Naive thymus-derived CD4-positive, alpha-beta T cell (primary cell): Measurements from ENCODE around the gene PCMT1. TPM values are rescaled to one million over a fixed set of nuclear protein-coding genes. Genes with fewer than 3 reads are reported as not detected.
A peak's percentile ranks its signal among the peaks of the same experiment; 100 is the strongest.
"Not testable (repeated sequence)": the region's sequence is repeated elsewhere in the genome, so short reads cannot be mapped to it uniquely, and the experiment has no call there.

Experiments used
- ATAC-seq: fragments of 150-1000 bp; cut with Tn5 transposase; 2 replicates; pipeline ENCODE4 v1.10.0; 2021; ENCODE audit warnings: mild to moderate bottlenecking, moderate library complexity
- CTCF ChIA-PET: fragments of 350-600 bp; sonication (Branson Sonifier 250); formaldehyde crosslinking; loops from one replicate; lab custom pipeline; 2021; ENCODE audit warnings: antibody characterized with exemption; lab: Charles Lee
- POLR2A ChIA-PET: fragments of 350-600 bp; sonication (Branson Sonifier 250); formaldehyde crosslinking; loops from one replicate; lab custom pipeline; 2021; ENCODE audit warnings: antibody characterized with exemption, inconsistent platforms; lab: Charles Lee
- DNase-seq, 9 donors: peaks; one replicate each; pipeline versions ENCODE4 v3.0.0 to v3.0.0-alpha.2; 2020 to 2022; ENCODE audit warnings: mixed read lengths in 1 of 9
- H3K27ac ChIP-seq: one replicate; pipeline ENCODE4 v1.7.0; 2013; ENCODE audit warnings: mild to moderate bottlenecking, low read depth, low read length, moderate library complexity
- H3K27me3 ChIP-seq, 2 donors: one replicate each; pipeline ENCODE4 v1.7.0; 2013; ENCODE audit warnings: low read length in 2 of 2, mild to moderate bottlenecking in 2 of 2, moderate library complexity in 2 of 2; ENCODE audit not compliant: control insufficient read depth in 2 of 2, insufficient read depth in 2 of 2
- H3K36me3 ChIP-seq, 3 experiments: 1 replicate in 2 of 3; 2 replicates in 1 of 3; pipeline ENCODE4 v1.7.0; 2013; ENCODE audit warnings: low read length in 3 of 3, mild to moderate bottlenecking in 3 of 3, moderate library complexity in 1 of 3; ENCODE audit not compliant: insufficient read depth in 3 of 3, control insufficient read depth in 2 of 3
- H3K4me1 ChIP-seq, 2 donors: one replicate each; pipeline ENCODE4 v1.7.0; 2013; ENCODE audit warnings: low read length in 2 of 2, mild to moderate bottlenecking in 2 of 2, moderate library complexity in 1 of 2; ENCODE audit not compliant: control insufficient read depth in 2 of 2, insufficient read depth in 2 of 2
- H3K4me3 ChIP-seq: 2 replicates; pipeline ENCODE4 v1.7.0; 2013; ENCODE audit warnings: mild to moderate bottlenecking, low read length
- H3K9me3 ChIP-seq, 3 experiments: 1 replicate in 2 of 3; 2 replicates in 1 of 3; pipeline ENCODE4 v1.7.0; 2013; ENCODE audit warnings: low read length in 3 of 3; ENCODE audit not compliant: control insufficient read depth in 2 of 3
- H3K27ac Mint-ChIP-seq, 9 donors: one replicate each; pipeline ENCODE4 v1.8.0; 2020 to 2022; ENCODE audit warnings: mixed read lengths in 9 of 9, mild to moderate bottlenecking in 8 of 9, moderate library complexity in 5 of 9, inconsistent platforms in 2 of 9
- H3K27me3 Mint-ChIP-seq, 5 donors: one replicate each; pipeline ENCODE4 v1.8.0; 2021 to 2022; ENCODE audit warnings: mixed read lengths in 5 of 5, mild to moderate bottlenecking in 1 of 5
- H3K36me3 Mint-ChIP-seq, 5 donors: one replicate each; pipeline ENCODE4 v1.8.0; 2020 to 2022; ENCODE audit warnings: mixed read lengths in 5 of 5, mild to moderate bottlenecking in 3 of 5, inconsistent platforms in 1 of 5
- H3K4me1 Mint-ChIP-seq, 7 donors: one replicate each; pipeline ENCODE4 v1.8.0; 2020 to 2022; ENCODE audit warnings: mixed read lengths in 7 of 7, mild to moderate bottlenecking in 3 of 7, inconsistent platforms in 1 of 7
- H3K4me3 Mint-ChIP-seq, 10 donors: one replicate each; pipeline ENCODE4 v1.8.0; 2020 to 2022; ENCODE audit warnings: mild to moderate bottlenecking in 10 of 10, mixed read lengths in 10 of 10, moderate library complexity in 6 of 10, inconsistent platforms in 2 of 10
- H3K9me3 Mint-ChIP-seq, 11 donors: one replicate each; pipeline ENCODE4 v1.8.0; 2020 to 2022; ENCODE audit warnings: mixed read lengths in 11 of 11, mild to moderate bottlenecking in 4 of 11, inconsistent platforms in 1 of 11, moderate library complexity in 1 of 11
- intact Hi-C, 2 donors: fragments of 100-400 bp; cut with micrococcal nuclease; formaldehyde crosslinking; loops; one replicate each; pipeline ENCODE4 v1.15.1; 2023
- polyA plus RNA-seq, 2 donors: library from polyadenylated mRNA; unstranded; fragments of 300-500 nt; fragmentation: Illumina TruSeq; gene quantifications; one replicate each; pipeline ENCODE4 v1.2.3, GENCODE V29; 2021
- total RNA-seq, 6 experiments: library from RNA in 5 of 6; stranded (reverse) in 5 of 6; gene quantifications; 1 replicate in 5 of 6; 2 replicates in 1 of 6; pipeline ENCODE4 v1.2.3 and lab custom pipeline; 2021 to 2026

The PCMT1 gene
- total and polyA plus RNA-seq, 7 experiments from 2014 or later = 26.6 to 135 (median 51.9) TPM

GRCh38 chr6:149842331-149842730 lies 92.8 kb downstream of the PCMT1 start:
- no peaks in the 10 kb centered on the region for H3K9me3 ChIP-seq
- H3K36me3 ChIP-seq = no peaks in the 10 kb centered on the region
- DNase-seq = no peak
- Mint-ChIP-seq H3K27ac (no peak overlapping the region), H3K9me3 (no peaks in the 10 kb centered on the region), H3K4me1 (no peaks in the 10 kb centered on the region), H3K27me3 (peaks cover 0 to 18% (median 4%) of the 10 kb centered on the region in 5 donors), H3K4me3 (no peak overlapping the region), H3K36me3 (peaks cover 0 to 4% (median 0%) of the 10 kb centered on the region in 5 donors)
- H3K27me3 ChIP-seq = peaks cover 0 to 3% of the 10 kb centered on the region in 2 donors
- intact Hi-C loops = no loop called here
- no peak overlapping the region for H3K4me3 ChIP-seq
- H3K27ac ChIP-seq = no peak overlapping the region
- POLR2A ChIA-PET = no interaction called here
- no peak for ATAC-seq
- no peaks in the 10 kb centered on the region for H3K4me1 ChIP-seq
- CTCF ChIA-PET = interaction anchor here (0.7 kb wide), 1 partner anchor 174 kb away, joined by 3 read pairs; no protein-coding TSS in a partner anchor

DNA sequence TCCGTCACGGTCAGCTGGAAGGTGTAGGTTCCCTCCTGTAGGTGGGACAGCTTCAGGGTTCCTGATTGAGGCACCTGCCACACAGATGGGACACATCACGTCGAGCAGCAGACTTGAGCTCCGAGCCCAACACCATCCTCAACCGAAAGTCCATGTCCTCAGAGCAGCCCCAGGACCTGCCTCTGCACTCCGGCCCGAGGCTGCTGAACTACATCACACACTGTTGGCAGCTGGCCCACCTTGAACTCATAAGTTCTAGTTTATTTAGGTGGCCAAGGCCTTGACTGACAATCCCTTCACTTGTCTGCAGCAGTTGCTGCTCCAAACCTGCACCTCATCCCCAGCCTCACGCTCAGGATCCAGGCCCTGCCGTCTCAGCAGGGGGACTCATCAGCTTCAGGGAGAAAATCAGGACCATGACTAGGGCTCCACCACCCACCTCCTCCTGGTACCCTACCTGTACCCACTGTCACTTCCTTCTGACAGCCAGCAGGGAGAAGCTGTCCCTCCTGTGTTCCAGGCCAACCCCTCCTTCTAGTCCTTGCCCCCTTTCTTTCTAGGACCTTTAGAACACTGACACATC lies 93.6 kb downstream of the PCMT1 start:
- H3K27me3 ChIP-seq = peaks cover 0 to 3% of the 10 kb centered on the region in 2 donors
- no peaks in the 10 kb centered on the region for H3K36me3 ChIP-seq
- no peak overlapping the region for H3K27ac ChIP-seq
- H3K4me3 ChIP-seq = no peak overlapping the region
- Mint-ChIP-seq H3K4me3 (no peak overlapping the region), H3K27ac (no peak overlapping the region), H3K9me3 (no peaks in the 10 kb centered on the region), H3K4me1 (no peaks in the 10 kb centered on the region), H3K36me3 (peaks cover 0 to 4% (median 0%) of the 10 kb centered on the region in 5 donors), H3K27me3 (peaks cover 0 to 18% (median 4%) of the 10 kb centered on the region in 5 donors)
- intact Hi-C loops = no loop called here
- DNase-seq (no peak), ATAC-seq (no peak)
- ChIA-PET CTCF (no interaction called here), POLR2A (interaction anchor here (0.5 kb wide), 1 partner anchor 818 kb away, joined by 3 read pairs; no protein-coding TSS in a partner anchor)
- H3K4me1 ChIP-seq = no peaks in the 10 kb centered on the region
- H3K9me3 ChIP-seq = no peaks in the 10 kb centered on the region

DNA sequence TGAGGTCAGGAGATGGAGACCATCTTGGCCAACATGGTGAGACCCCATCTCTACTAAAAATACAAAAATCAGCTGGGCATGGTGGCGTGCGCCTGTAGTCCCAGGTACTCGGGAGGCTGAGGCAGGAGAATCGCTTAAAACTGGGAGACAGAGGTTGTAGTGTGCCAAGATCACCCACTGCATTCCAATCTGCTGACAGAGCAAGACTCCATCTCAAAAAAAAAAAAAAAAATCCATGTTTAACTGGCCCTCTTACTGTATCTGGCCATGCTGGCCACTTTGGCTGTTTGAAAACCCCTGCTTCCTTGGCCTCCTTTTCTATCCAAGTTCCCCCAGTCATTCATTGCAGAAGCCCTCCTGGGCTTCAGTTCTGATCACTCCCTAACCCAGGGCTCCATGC lies 94.5 kb downstream of the PCMT1 start:
- H3K36me3 Mint-ChIP-seq, H3K9me3 ChIP-seq, H3K27me3 ChIP-seq, H3K4me1 Mint-ChIP-seq, intact Hi-C loops, H3K27ac ChIP-seq, H3K9me3 Mint-ChIP-seq, H3K4me3 ChIP-seq, POLR2A ChIA-PET, H3K4me3 Mint-ChIP-seq, ATAC-seq, DNase-seq, H3K4me1 ChIP-seq, H3K27ac Mint-ChIP-seq, H3K36me3 ChIP-seq: not testable (repeated sequence)
- CTCF ChIA-PET = interaction anchor here (1.1 to 1.2 kb wide), 2 partner anchors 13 to 20 kb away, joined by 3 to 5 read pairs; partner anchors contain the start of gene LRP11
- H3K27me3 Mint-ChIP-seq = peaks cover 0 to 15% (median 2%) of the 10 kb centered on the region in 5 donors

- Mint-ChIP-seq H3K27ac (no peak overlapping the region), H3K27me3 (peaks cover 0 to 12% (median 0%) of the 10 kb centered on the region in 5 donors), H3K36me3 (peaks cover 0 to 4% (median 0%) of the 10 kb centered on the region in 5 donors), H3K9me3 (no peaks in the 10 kb centered on the region), H3K4me3 (no peak overlapping the region), H3K4me1 (no peaks in the 10 kb centered on the region)
- ChIA-PET POLR2A (no interaction called here), CTCF (interaction anchor here (1.1 to 1.2 kb wide), 2 partner anchors 13 to 20 kb away, joined by 3 to 5 read pairs; partner anchors contain the start of gene LRP11)
- DNase-seq = no peak
- Histone ChIP-seq H3K4me1 (no peaks in the 10 kb centered on the region), H3K9me3 (no peaks in the 10 kb centered on the region), H3K27me3 (peaks cover 0 to 3% of the 10 kb centered on the region in 2 donors), H3K27ac (no peak overlapping the region), H3K4me3 (no peak overlapping the region), H3K36me3 (no peaks in the 10 kb centered on the region)
- ATAC-seq = no peak
- intact Hi-C loops = no loop called here
Observed at GRCh38 chr6:149844480-149844879, 94.9 kb downstream of the PCMT1 start.

DNA sequence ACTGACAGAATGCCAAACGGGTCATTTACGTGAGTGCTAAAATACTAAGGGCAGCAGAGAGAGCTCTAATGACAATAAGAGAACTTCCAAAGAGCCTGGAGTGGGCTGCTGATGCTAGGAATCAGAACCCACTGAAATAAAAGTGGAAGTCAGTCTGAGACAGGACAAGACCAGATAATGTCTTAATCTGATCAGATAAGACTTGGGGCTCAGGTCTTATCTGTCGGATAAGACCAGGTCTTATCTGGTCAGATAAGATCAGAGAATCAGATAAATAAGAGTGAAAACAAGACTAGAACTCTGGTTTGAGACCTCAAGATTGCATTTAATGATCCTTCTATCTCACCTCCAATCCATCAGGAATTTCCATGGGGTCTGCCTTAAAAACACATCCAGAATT lies 96.0 kb downstream of the PCMT1 start:
- H3K4me1 Mint-ChIP-seq = no peaks in the 10 kb centered on the region
- ChIA-PET CTCF (interaction anchor here (1.2 kb wide), 1 partner anchor 19 kb away, joined by 5 read pairs; the partner anchor contains the start of gene LRP11), POLR2A (no interaction called here)
- H3K36me3 ChIP-seq = no peaks in the 10 kb centered on the region
- no peak for DNase-seq
- H3K36me3 Mint-ChIP-seq = peaks cover 0 to 4% (median 0%) of the 10 kb centered on the region in 5 donors
- ATAC-seq = peak; percentile 56
- peaks cover 0 to 3% of the 10 kb centered on the region in 2 donors for H3K27me3 ChIP-seq
- H3K4me1 ChIP-seq = no peaks in the 10 kb centered on the region
- H3K9me3 Mint-ChIP-seq = no peaks in the 10 kb centered on the region
- intact Hi-C loops = no loop called here
- peaks cover 0 to 18% (median 0%) of the 10 kb centered on the region in 5 donors for H3K27me3 Mint-ChIP-seq
- no peak overlapping the region for H3K4me3 ChIP-seq
- H3K27ac ChIP-seq = no peak overlapping the region
- H3K4me3 Mint-ChIP-seq = no peak overlapping the region
- H3K27ac Mint-ChIP-seq = no peak overlapping the region
- no peaks in the 10 kb centered on the region for H3K9me3 ChIP-seq

DNA sequence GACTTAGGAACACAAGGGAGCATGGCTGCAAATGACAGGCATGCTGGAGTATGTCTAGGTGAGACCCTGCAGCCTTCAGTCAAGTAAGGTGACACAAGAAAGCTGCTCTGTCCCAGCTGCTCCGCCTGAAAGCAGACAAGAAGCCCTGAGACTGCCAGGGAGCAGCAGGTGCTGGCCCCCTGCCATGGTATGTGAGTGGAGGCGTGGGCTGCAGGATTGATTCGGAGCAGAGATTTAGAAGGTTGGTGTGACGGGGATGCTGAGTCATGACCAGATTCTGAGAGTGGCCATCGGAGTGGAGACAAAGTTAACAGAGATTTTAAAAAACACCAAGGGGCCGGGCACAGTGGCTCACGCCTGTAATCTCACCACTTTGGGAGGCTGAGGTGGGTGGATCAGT lies 96.8 kb downstream of the PCMT1 start:
- DNase-seq = no peak
- no peak overlapping the region for H3K27ac ChIP-seq
- Mint-ChIP-seq H3K27me3 (peaks cover 0 to 25% (median 0%) of the 10 kb centered on the region in 5 donors), H3K36me3 (peaks cover 0 to 8% (median 0%) of the 10 kb centered on the region in 5 donors), H3K4me1 (peaks cover 0 to 4% (median under 1%) of the 10 kb centered on the region in 7 donors), H3K27ac (no peak overlapping the region), H3K9me3 (no peaks in the 10 kb centered on the region), H3K4me3 (no peak overlapping the region)
- no peaks in the 10 kb centered on the region for H3K9me3 ChIP-seq
- ATAC-seq = no peak
- H3K27me3 ChIP-seq = no peaks in the 10 kb centered on the region
- no peaks in the 10 kb centered on the region for H3K36me3 ChIP-seq
- no peak overlapping the region for H3K4me3 ChIP-seq
- intact Hi-C loops = no loop called here
- no peaks in the 10 kb centered on the region for H3K4me1 ChIP-seq
- CTCF ChIA-PET = no interaction called here
- POLR2A ChIA-PET = no interaction called here

DNA sequence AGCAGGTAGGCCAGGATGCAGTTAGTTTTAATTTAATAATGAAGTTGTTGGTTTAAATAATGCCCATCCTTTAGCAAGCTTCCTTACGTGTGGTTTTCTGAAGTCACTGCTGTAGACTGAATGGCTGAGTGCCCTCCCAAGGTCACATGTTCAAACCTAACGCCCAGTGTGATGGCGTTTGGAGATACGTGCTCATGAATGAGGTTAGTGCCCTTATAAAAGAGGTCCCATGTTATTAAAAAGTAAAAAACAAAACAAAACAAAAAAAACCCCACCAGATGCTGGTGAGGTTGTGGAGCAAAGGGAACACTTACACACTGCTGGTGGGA lies 98.4 kb downstream of the PCMT1 start:
- peaks cover 0 to 23% (median 0%) of the 10 kb centered on the region in 5 donors for H3K27me3 Mint-ChIP-seq
- H3K4me1 Mint-ChIP-seq = peaks cover 5 to 20% (median 13%) of the 10 kb centered on the region in 7 donors
- Histone ChIP-seq H3K27me3 (no peaks in the 10 kb centered on the region), H3K4me3 (no peak overlapping the region), H3K9me3 (no peaks in the 10 kb centered on the region), H3K36me3 (no peaks in the 10 kb centered on the region), H3K4me1 (peaks cover 0 to 4% of the 10 kb centered on the region in 2 donors), H3K27ac (no peak overlapping the region)
- intact Hi-C loops = no loop called here
- peaks cover 0 to 6% (median 0%) of the 10 kb centered on the region in 5 donors for H3K36me3 Mint-ChIP-seq
- ChIA-PET POLR2A (no interaction called here), CTCF (no interaction called here)
- H3K27ac Mint-ChIP-seq = no peak overlapping the region
- DNase-seq = no peak
- no peaks in the 10 kb centered on the region for H3K9me3 Mint-ChIP-seq
- no peak overlapping the region for H3K4me3 Mint-ChIP-seq
- no peak for ATAC-seq
